PC-3 (cell line): ENCODE results near the gene ERRFI1. TPM values are rescaled to one million over a fixed set of nuclear protein-coding genes. Genes with fewer than 3 reads are reported as not detected.

Experiments used
- ATAC-seq: fragments of 200-7000 bp; cut with Tn5 transposase; 2 replicates; pipeline ENCODE4 v1.9.1; 2020; ENCODE audit warnings: mild to moderate bottlenecking, moderate library complexity
- BruUV-seq: library from RNA; stranded (reverse); fragments of 400-500 nt; replicated peaks from 2 replicates; lab custom pipeline; 2021; lab: Mats Ljungman, UMichigan
- CTCF ChIA-PET: fragments of 300-600 bp; sonication (Branson Sonifier 250); formaldehyde crosslinking; loops from one replicate; lab custom pipeline; 2022; ENCODE audit warnings: antibody characterized with exemption; lab: Charles Lee
- POLR2A ChIA-PET: fragments of 300-600 bp; sonication (Branson Sonifier 250); formaldehyde crosslinking; loops from one replicate; lab custom pipeline; 2022; ENCODE audit warnings: antibody characterized with exemption; ENCODE audit not compliant: unreplicated experiment; lab: Charles Lee
- DNase-seq: peaks from one replicate; pipeline ENCODE4 v3.0.0-alpha.2; 2015
- H2AFZ ChIP-seq: fragments of 300-600 bp; sonication (generic); 2 replicates; pipeline ENCODE4 v1.6.0; 2016; ENCODE audit warnings: antibody characterized with exemption, low read length
- H3F3A ChIP-seq: fragments of 300-600 bp; sonication (generic); one replicate; pipeline ENCODE4 v1.6.0; 2017; ENCODE audit warnings: antibody characterized with exemption, low read length, control low read depth, mild to moderate bottlenecking; ENCODE audit not compliant: unreplicated experiment
- H3K27ac ChIP-seq: fragments of 300-600 bp; sonication (generic); 2 replicates; pipeline ENCODE4 v1.5.1; 2016; ENCODE audit warnings: mild to moderate bottlenecking, low read length
- H3K27me3 ChIP-seq: fragments of 300-600 bp; sonication (generic); 2 replicates; pipeline ENCODE4 v1.6.1; 2016; ENCODE audit warnings: low read length, mixed read lengths
- H3K36me3 ChIP-seq: fragments of 300-600 bp; sonication (generic); 2 replicates; pipeline ENCODE4 v1.6.1; 2016; ENCODE audit warnings: low read depth, mixed run types, low read length, mixed read lengths
- H3K4me1 ChIP-seq: fragments of 300-600 bp; sonication (generic); 2 replicates; pipeline ENCODE4 v1.5.1; 2016; ENCODE audit warnings: low read length; ENCODE audit not compliant: insufficient read depth
- H3K4me2 ChIP-seq: fragments of 300-600 bp; sonication (generic); 2 replicates; pipeline ENCODE4 v1.6.0; 2016; ENCODE audit warnings: low read length
- H3K4me3 ChIP-seq: fragments of 300-600 bp; sonication (generic); 2 replicates; pipeline ENCODE4 v1.5.1; 2016; ENCODE audit warnings: mild to moderate bottlenecking, low read length, mixed read lengths
- H3K79me2 ChIP-seq: fragments of 300-600 bp; sonication (generic); 2 replicates; pipeline ENCODE4 v1.6.1; 2017; ENCODE audit warnings: low read length, mixed read lengths
- H3K9ac ChIP-seq: fragments of 300-600 bp; sonication (generic); 2 replicates; pipeline ENCODE4 v1.6.0; 2016; ENCODE audit warnings: mild to moderate bottlenecking, low read length
- H3K9me2 ChIP-seq: fragments of 300-600 bp; sonication (generic); replicated peaks from 2 replicates; pipeline ENCODE4 v1.6.1; 2016; ENCODE audit warnings: mixed run types, low read length, mixed read lengths
- H3K9me3 ChIP-seq: fragments of 300-600 bp; sonication (generic); 2 replicates; pipeline ENCODE4 v1.6.1; 2016; ENCODE audit warnings: low read length, mixed read lengths
- H4K20me1 ChIP-seq: fragments of 300-600 bp; sonication (generic); 2 replicates; pipeline ENCODE4 v1.6.1; 2016; ENCODE audit warnings: low read length, mixed read lengths
- EZH2 ChIP-seq: fragments of 300-600 bp; sonication (generic); IDR thresholded peaks from one replicate; pipeline ENCODE4 v1.6.1; 2017; ENCODE audit warnings: antibody characterized with exemption, mild to moderate bottlenecking, low read length; ENCODE audit not compliant: unreplicated experiment
- EZH2phosphoT487 ChIP-seq: fragments of 300-600 bp; sonication (generic); IDR thresholded peaks from 2 replicates; pipeline ENCODE4 v1.6.1; 2018; ENCODE audit warnings: mild to moderate bottlenecking, antibody characterized with exemption, low read length, borderline replicate concordance
- intact Hi-C: fragments of 100-400 bp; cut with micrococcal nuclease; formaldehyde crosslinking; loops from 2 replicates; pipeline ENCODE4 v1.9.0; 2023
- total RNA-seq: library from RNA; depleted of rRNA; stranded (reverse); fragments of >200 nt; gene quantifications from 2 replicates; pipeline ENCODE4 v1.2.3, GENCODE V29; 2014
- TF ChIP-seq, protein P1 (sequence below): fragments of 300-600 bp; sonication (generic); conservative IDR thresholded peaks from 2 replicates; pipeline ENCODE4 v1.5.1; 2017; ENCODE audit warnings: antibody characterized with exemption, low read depth, mild to moderate bottlenecking, low read length

ERRFI1 gene
- total RNA-seq, 1 experiment from 2014 or later, result 218 TPM

DNA sequence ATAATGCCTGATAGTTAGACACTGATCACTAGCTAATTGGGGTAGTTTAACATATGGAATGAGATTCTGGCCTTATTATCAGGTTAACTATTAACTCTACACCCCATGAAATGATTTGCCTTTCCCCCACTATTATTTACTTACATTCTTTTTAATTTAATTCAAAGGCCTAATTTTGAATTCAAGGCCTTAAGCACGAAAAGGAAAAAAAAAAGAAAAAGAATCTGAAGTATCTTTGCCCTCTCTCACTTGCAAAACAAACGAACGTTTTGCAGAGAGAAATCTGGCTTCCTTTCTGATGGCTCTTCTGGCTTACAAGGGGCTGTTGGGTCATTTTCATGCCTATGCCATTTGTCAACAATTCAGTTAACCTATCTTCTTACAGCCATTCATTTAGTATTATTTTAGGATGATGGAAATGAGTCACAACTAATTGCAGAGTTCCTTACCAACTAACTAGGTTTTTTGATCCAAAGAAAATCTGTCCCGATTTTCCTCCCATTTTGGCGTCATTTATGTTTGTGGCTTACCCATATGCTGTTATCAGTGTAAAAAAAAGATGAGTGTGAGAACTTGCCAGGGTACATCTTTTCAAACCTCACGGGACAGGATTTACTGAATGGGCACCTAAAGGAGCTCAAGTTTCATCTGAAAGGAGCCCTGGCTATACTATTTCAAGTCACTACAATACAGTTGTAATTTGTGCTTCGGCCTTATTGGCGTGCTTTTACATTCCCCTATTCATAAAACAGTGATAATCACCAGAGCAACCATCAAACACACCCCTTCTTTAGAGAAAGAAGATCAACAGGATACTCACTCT lies 1.9 kb upstream of the ERRFI1 start:
- intact Hi-C loops, result loop anchor here (1.0 to 2.0 kb wide), 7 partner anchors 33 to 231 kb away; no protein-coding TSS in a partner anchor
- peak overlapping the region; percentile 89 for H3K4me2 ChIP-seq
- TF ChIP-seq EZH2 (no peak), EZH2phosphoT487 (no peak)
- TF ChIP-seq, protein P1, sequence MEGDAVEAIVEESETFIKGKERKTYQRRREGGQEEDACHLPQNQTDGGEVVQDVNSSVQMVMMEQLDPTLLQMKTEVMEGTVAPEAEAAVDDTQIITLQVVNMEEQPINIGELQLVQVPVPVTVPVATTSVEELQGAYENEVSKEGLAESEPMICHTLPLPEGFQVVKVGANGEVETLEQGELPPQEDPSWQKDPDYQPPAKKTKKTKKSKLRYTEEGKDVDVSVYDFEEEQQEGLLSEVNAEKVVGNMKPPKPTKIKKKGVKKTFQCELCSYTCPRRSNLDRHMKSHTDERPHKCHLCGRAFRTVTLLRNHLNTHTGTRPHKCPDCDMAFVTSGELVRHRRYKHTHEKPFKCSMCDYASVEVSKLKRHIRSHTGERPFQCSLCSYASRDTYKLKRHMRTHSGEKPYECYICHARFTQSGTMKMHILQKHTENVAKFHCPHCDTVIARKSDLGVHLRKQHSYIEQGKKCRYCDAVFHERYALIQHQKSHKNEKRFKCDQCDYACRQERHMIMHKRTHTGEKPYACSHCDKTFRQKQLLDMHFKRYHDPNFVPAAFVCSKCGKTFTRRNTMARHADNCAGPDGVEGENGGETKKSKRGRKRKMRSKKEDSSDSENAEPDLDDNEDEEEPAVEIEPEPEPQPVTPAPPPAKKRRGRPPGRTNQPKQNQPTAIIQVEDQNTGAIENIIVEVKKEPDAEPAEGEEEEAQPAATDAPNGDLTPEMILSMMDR, result no peak
- no peaks in the 10 kb centered on the region for H3K9me3 ChIP-seq
- peak; percentile 93 for DNase-seq
- H3K27me3 ChIP-seq, result no peaks in the 10 kb centered on the region
- peak overlapping the region; percentile 94 for H3K27ac ChIP-seq
- H3K4me1 ChIP-seq, result peaks cover 44% of the 10 kb centered on the region
- H4K20me1 ChIP-seq, result peaks cover 27% of the 10 kb centered on the region
- H2AFZ ChIP-seq, result no peak overlapping the region
- ChIA-PET POLR2A (interaction anchor here (0.5 to 1.5 kb wide), 17 partner anchors 8 to 322 kb away, joined by 3 to 18 read pairs (median 3); no protein-coding TSS in a partner anchor), CTCF (interaction anchor here (0.6 to 2.7 kb wide), 6 partner anchors 13 to 286 kb away, joined by 3 to 8 read pairs (median 4); no protein-coding TSS in a partner anchor)
- H3K36me3 ChIP-seq, result peaks cover 24% of the 10 kb centered on the region
- no TSS peak for BruUV-seq
- H3K9ac ChIP-seq, result peak overlapping the region; percentile 87
- peaks cover 14% of the 10 kb centered on the region for H3F3A ChIP-seq
- peak overlapping the region; percentile 98 for H3K4me3 ChIP-seq
- peak; percentile 39 for ATAC-seq
- H3K79me2 ChIP-seq, result peaks cover 40% of the 10 kb centered on the region
- no peaks in the 10 kb centered on the region for H3K9me2 ChIP-seq

DNA sequence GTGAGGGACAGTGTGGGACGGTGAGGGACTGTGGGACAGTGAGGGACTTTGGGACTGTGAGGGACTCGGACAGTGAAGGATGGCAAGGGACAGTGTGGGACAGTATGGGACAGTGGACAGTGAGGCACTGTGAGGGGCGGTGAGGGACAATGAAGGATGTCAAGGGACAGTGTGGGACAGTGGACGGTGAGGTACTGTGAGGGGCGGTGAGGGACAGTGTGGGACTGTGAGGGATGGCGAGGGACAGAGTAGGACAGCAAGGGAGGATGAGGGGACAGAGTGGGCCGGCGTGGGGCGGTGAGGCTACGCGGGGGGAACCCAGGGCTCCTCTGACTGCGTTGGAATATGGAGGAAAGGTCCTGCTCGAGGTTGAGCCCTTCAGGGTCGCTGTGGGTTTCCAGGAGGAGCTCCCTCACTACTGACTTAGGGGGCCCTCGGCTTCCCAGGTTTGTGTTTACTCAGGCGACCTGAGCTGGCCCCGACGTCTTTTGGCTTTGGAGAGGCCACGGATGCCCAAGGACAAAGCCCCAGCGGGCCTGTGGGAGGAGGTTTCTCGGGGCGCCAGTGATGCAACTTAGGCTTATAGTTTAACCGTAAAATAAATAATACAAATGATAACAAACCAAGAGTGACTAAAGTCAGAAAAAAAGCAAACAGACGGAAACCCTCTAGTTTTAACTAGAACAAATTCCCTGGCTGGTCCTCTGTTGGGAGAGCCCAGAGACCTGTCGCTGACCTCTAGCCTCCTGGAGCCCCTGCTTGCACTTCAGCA lies 1.1 kb upstream of the ERRFI1 start:
- no peak overlapping the region for H2AFZ ChIP-seq
- peak overlapping the region; percentile 87 for H3K9ac ChIP-seq
- H3F3A ChIP-seq, result peaks cover 17% of the 10 kb centered on the region
- peak overlapping the region; percentile 89 for H3K4me2 ChIP-seq
- intact Hi-C loops, result loop anchor here (1.0 kb wide), 1 partner anchor 232 kb away; no protein-coding TSS in a partner anchor
- peaks cover 49% of the 10 kb centered on the region for H3K4me1 ChIP-seq
- peak overlapping the region; percentile 98 for H3K4me3 ChIP-seq
- CTCF ChIA-PET, result interaction anchor here (1.6 to 2.7 kb wide), 2 partner anchors 12 to 287 kb away, joined by 7 to 8 read pairs; no protein-coding TSS in a partner anchor
- POLR2A ChIA-PET, result interaction anchor here (0.5 to 1.5 kb wide), 12 partner anchors 52 to 1710 kb away, joined by 3 to 6 read pairs (median 3); no protein-coding TSS in a partner anchor
- TF ChIP-seq, protein P1, result no peak
- TF ChIP-seq EZH2phosphoT487 (no peak), EZH2 (no peak)
- BruUV-seq, result no TSS peak
- H3K27ac ChIP-seq, result peak overlapping the region; percentile 94
- H3K9me2 ChIP-seq, result no peaks in the 10 kb centered on the region
- H3K36me3 ChIP-seq, result peaks cover 32% of the 10 kb centered on the region
- no peaks in the 10 kb centered on the region for H3K9me3 ChIP-seq
- DNase-seq (peak; percentile 57), ATAC-seq (peak; percentile 4)
- peaks cover 48% of the 10 kb centered on the region for H3K79me2 ChIP-seq
- H3K27me3 ChIP-seq, result no peaks in the 10 kb centered on the region
- peaks cover 35% of the 10 kb centered on the region for H4K20me1 ChIP-seq
